Muscle layer of duodenum (tissue), 2 donors: ENCODE results near the gene LUZP4.
"Not testable (repeated sequence)": the region's sequence is repeated elsewhere in the genome, so short reads cannot be mapped to it uniquely, and the experiment has no call there.

Experiments
- H3K27ac ChIP-seq: one replicate; pipeline ENCODE4 v1.7.0; 2013; ENCODE audit warnings: mild to moderate bottlenecking, low read length
- H3K27me3 ChIP-seq: one replicate; pipeline ENCODE4 v1.7.0; 2013; ENCODE audit warnings: low read depth, mild to moderate bottlenecking, control low read depth, low read length
- H3K36me3 ChIP-seq, 2 donors: one replicate each; pipeline ENCODE4 v1.7.0; 2013; ENCODE audit warnings: low read length in 2 of 2, control low read depth in 1 of 2, mild to moderate bottlenecking in 1 of 2; ENCODE audit not compliant: insufficient read depth in 2 of 2, control insufficient read depth in 1 of 2
- H3K4me1 ChIP-seq, 2 donors: one replicate each; pipeline ENCODE4 v1.7.0; 2013; ENCODE audit warnings: low read length in 2 of 2, mild to moderate bottlenecking in 2 of 2, control low read depth in 1 of 2, moderate library complexity in 1 of 2; ENCODE audit not compliant: insufficient read depth in 2 of 2, control insufficient read depth in 1 of 2
- H3K4me3 ChIP-seq, 2 donors: one replicate each; pipeline ENCODE4 v1.7.0; 2013; ENCODE audit warnings: low read length in 2 of 2, low read depth in 1 of 2, mild to moderate bottlenecking in 1 of 2
- H3K9me3 ChIP-seq, 2 donors: one replicate each; pipeline ENCODE4 v1.7.0; 2013; ENCODE audit warnings: low read length in 2 of 2, control low read depth in 1 of 2, mild to moderate bottlenecking in 1 of 2; ENCODE audit not compliant: control insufficient read depth in 1 of 2
- donor health status: healthy.

LUZP4 gene

GRCh38 chrX:115284877-115285276 lies 4.6 kb upstream of the LUZP4 start:
- no peaks in the 10 kb centered on the region for H3K4me1 ChIP-seq
- no peaks in the 10 kb centered on the region for H3K9me3 ChIP-seq
- H3K27ac ChIP-seq = no peak overlapping the region
- no peaks in the 10 kb centered on the region for H3K36me3 ChIP-seq
- H3K27me3 ChIP-seq = no peaks in the 10 kb centered on the region
- no peak overlapping the region for H3K4me3 ChIP-seq

DNA sequence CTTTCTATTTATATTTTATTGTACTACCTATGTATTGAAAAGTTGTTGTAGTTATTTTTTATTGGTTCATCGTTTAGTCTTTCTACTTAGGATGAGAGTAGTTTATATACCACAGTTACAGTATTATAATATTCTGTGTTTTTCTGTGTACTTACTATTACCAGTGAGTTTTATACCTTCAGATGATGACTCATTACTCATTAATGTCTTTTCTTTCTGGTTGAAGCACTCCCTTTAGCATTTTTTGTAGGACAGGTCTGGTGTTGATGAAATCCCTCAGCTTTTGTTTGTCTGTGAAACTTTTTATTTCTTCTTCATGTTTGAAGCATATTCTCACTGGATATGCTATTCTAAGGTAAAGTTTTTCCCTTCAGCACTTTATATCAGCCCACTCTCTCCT lies 7.7 kb downstream of the LUZP4 start:
- H3K36me3 ChIP-seq = no peaks in the 10 kb centered on the region
- H3K27ac ChIP-seq = no peak overlapping the region
- H3K9me3 ChIP-seq = no peaks in the 10 kb centered on the region
- H3K4me1 ChIP-seq = no peaks in the 10 kb centered on the region
- H3K27me3 ChIP-seq = no peaks in the 10 kb centered on the region
- H3K4me3 ChIP-seq = no peak overlapping the region

- Histone ChIP-seq H3K9me3 (no peaks in the 10 kb centered on the region), H3K27me3 (no peaks in the 10 kb centered on the region), H3K4me3 (no peak overlapping the region), H3K27ac (no peak overlapping the region), H3K36me3 (no peaks in the 10 kb centered on the region), H3K4me1 (no peaks in the 10 kb centered on the region)
Measured at GRCh38 chrX:115311139-115311538, 21.6 kb downstream of the LUZP4 start.

DNA sequence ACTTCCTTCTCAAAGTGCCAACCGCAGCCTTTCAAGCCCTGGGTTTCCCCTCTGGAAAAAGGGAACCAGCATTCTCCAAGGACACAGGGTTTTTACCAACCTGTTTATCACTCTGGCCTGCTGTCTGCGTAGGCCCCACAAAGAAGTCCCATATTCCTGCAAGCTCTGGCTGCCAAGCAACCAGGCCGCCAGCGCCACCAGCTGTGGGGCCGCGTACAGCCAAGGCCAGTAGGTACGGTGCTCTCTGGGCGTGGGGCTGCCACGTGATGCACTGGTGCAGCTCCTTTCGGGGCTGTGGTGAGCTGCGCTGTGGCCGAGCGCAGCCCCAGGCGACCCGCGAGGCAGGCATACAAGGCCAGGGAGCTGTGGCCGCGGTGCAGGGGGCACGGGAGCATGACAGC lies 22.1 kb downstream of the LUZP4 start:
- Histone ChIP-seq H3K4me3 (no peak overlapping the region), H3K9me3 (no peaks in the 10 kb centered on the region), H3K27ac (no peak overlapping the region), H3K4me1 (no peaks in the 10 kb centered on the region), H3K36me3 (no peaks in the 10 kb centered on the region), H3K27me3 (no peaks in the 10 kb centered on the region)

GRCh38 chrX:115318139-115318538 lies 28.6 kb downstream of the LUZP4 start:
- Histone ChIP-seq H3K27ac (no peak overlapping the region), H3K9me3 (no peaks in the 10 kb centered on the region), H3K36me3 (no peaks in the 10 kb centered on the region), H3K4me3 (no peak overlapping the region), H3K27me3 (no peaks in the 10 kb centered on the region), H3K4me1 (no peaks in the 10 kb centered on the region)

- Histone ChIP-seq H3K27ac (no peak overlapping the region), H3K4me1 (no peaks in the 10 kb centered on the region), H3K9me3 (no peaks in the 10 kb centered on the region), H3K27me3 (no peaks in the 10 kb centered on the region), H3K4me3 (no peak overlapping the region), H3K36me3 (no peaks in the 10 kb centered on the region)
Measured at GRCh38 chrX:115322375-115322774, 32.9 kb downstream of the LUZP4 start.

- H3K27ac ChIP-seq = no peak overlapping the region
- no peaks in the 10 kb centered on the region for H3K9me3 ChIP-seq
- no peak overlapping the region for H3K4me3 ChIP-seq
- H3K4me1 ChIP-seq = no peaks in the 10 kb centered on the region
- H3K36me3 ChIP-seq = no peaks in the 10 kb centered on the region
- H3K27me3 ChIP-seq = no peaks in the 10 kb centered on the region
Measured at GRCh38 chrX:115324194-115324593, 34.7 kb downstream of the LUZP4 start.

- not testable (repeated sequence) for H3K4me3 ChIP-seq, H3K27ac ChIP-seq, H3K4me1 ChIP-seq, H3K9me3 ChIP-seq, H3K27me3 ChIP-seq, H3K36me3 ChIP-seq
Measured at GRCh38 chrX:115329282-115329681, 39.8 kb downstream of the LUZP4 start.

DNA sequence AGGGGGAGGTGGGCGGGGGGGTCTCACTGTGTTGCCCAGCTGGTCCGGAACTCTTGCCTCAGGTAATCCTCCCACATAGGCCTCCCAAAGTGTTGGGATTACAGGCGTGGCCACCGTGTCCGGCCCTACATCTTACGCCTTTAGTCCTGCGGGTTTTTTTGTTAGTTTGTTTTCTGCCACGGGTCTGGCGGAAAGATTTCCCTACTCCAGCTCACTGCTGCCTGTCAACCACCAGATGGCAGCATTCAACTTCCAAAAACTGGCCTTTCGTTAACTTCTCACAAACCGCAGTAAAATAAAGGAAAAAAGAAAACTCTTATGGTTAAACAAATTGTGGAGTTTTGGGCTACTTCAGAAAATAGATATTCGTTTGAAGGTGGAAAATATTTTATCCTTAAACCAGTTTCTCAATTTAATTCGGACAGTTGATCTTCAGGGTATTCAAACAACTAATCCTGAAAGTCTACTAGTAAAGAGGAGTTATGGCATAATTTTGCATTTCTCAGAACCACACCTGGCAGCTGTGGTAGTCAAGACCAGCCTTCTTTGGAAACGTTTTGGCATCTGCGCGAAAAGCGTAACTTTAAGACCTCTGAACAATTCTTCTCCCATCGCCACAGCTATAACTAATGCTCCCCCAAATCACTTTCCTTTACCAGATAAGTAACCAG lies 41.1 kb downstream of the LUZP4 start:
- H3K27me3 ChIP-seq = no peaks in the 10 kb centered on the region
- H3K36me3 ChIP-seq = no peaks in the 10 kb centered on the region
- no peak overlapping the region for H3K4me3 ChIP-seq
- no peaks in the 10 kb centered on the region for H3K4me1 ChIP-seq
- H3K9me3 ChIP-seq = no peaks in the 10 kb centered on the region
- no peak overlapping the region for H3K27ac ChIP-seq

DNA sequence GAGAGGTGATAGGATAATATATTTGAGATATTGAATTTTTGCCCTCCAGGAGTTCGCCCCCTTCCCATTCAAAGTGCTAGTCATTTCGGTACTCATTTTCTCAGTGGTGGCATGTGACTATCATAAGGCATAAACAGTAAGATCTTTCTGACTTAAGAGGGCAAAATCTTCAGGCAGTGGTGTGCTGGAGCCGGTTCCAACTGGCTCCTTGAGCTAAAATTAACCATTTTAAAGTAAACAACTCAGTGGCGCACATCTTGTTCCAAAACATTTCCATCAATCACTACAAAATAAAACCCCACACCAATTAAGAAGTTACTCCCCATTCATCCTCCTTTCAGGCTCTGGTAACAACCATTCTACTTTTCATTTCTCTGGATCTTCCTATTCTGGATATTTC lies 43.3 kb downstream of the LUZP4 start:
- no peak overlapping the region for H3K4me3 ChIP-seq
- H3K9me3 ChIP-seq = no peaks in the 10 kb centered on the region
- no peak overlapping the region for H3K27ac ChIP-seq
- H3K4me1 ChIP-seq = no peaks in the 10 kb centered on the region
- H3K36me3 ChIP-seq = no peaks in the 10 kb centered on the region
- H3K27me3 ChIP-seq = no peaks in the 10 kb centered on the region

GRCh38 chrX:115333446-115333845 lies 43.9 kb downstream of the LUZP4 start:
- Histone ChIP-seq H3K27ac (no peak overlapping the region), H3K4me1 (no peaks in the 10 kb centered on the region), H3K9me3 (no peaks in the 10 kb centered on the region), H3K36me3 (no peaks in the 10 kb centered on the region), H3K4me3 (no peak overlapping the region), H3K27me3 (no peaks in the 10 kb centered on the region)

DNA sequence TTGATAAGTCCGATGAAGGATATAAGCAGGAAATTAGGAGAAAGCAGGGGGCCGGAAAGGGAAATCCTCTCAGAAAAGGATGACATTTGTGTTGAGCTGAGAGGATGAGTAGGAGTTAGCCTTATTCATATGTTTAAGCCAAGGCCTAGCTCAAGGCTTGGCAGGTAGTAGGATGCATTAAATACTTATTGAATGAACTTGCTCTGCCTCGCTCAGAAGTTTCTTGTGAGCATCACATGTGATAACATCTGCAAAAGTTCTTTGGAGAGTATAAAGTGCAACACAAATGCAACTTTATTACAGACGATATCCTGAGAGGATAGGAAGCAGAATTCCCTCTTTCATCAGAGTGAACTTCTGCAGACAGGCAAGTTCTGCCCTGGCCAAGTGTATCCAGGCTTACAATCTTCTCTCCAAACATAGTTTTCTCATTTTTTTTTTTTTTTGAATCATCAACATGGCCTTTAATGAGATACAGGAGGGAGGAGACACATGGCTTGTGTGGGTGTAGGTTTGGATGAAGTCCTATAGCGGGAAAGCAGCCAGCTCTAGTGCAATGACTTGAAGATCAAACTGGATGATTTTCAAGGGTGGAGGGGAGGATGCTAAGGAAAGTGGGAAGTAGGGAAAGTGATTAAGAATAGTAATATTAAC lies 48.1 kb downstream of the LUZP4 start:
- Histone ChIP-seq H3K4me3 (no peak overlapping the region), H3K36me3 (no peaks in the 10 kb centered on the region), H3K4me1 (no peaks in the 10 kb centered on the region), H3K27ac (no peak overlapping the region), H3K27me3 (no peaks in the 10 kb centered on the region), H3K9me3 (no peaks in the 10 kb centered on the region)
